GM06990 (cell line): ENCODE data around the gene LRRFIP2.
"Not testable (repeated sequence)": the region's sequence is repeated elsewhere in the genome, so short reads cannot be mapped to it uniquely, and the experiment has no call there.

Experiments used
- DNase-seq: peaks from one replicate; pipeline ENCODE4 v3.0.0-alpha.2; 2011; ENCODE audit not compliant: insufficient read length; ENCODE audit errors: extremely low read depth
- H3K27me3 ChIP-seq: replicated peaks from 2 replicates; pipeline ENCODE4 v1.6.0; 2011; ENCODE audit warnings: low read length; ENCODE audit not compliant: control insufficient read depth, insufficient read depth
- H3K36me3 ChIP-seq: 2 replicates; pipeline ENCODE4 v1.5.1; 2011; ENCODE audit warnings: low read length; ENCODE audit not compliant: control insufficient read depth, insufficient read depth
- H3K4me3 ChIP-seq: replicated peaks from 2 replicates; pipeline ENCODE4 v1.5.1; 2011; ENCODE audit warnings: low read depth, mild to moderate bottlenecking, control low read depth, low read length
- CTCF ChIP-seq: IDR thresholded peaks from 2 replicates; pipeline ENCODE4 v1.5.1; 2011; ENCODE audit warnings: low read length, control low read depth, mild to moderate bottlenecking, inconsistent platforms; ENCODE audit not compliant: insufficient read depth, poor library complexity, severe bottlenecking

Gene LRRFIP2

GRCh38 chr3:37155782-37156181 is 18.6 kb downstream of the LRRFIP2 start:
- no peak for DNase-seq
- H3K27me3 ChIP-seq = no peaks in the 10 kb centered on the region
- no peak overlapping the region for H3K4me3 ChIP-seq
- no peaks in the 10 kb centered on the region for H3K36me3 ChIP-seq
- TF ChIP-seq CTCF = no peak

- no peak for TF ChIP-seq CTCF
- H3K4me3 ChIP-seq = no peak overlapping the region
- no peak for DNase-seq
- no peaks in the 10 kb centered on the region for H3K27me3 ChIP-seq
- no peaks in the 10 kb centered on the region for H3K36me3 ChIP-seq
Measured at GRCh38 chr3:37154668-37155314, 19.6 kb downstream of the LRRFIP2 start.

GRCh38 chr3:37150621-37151020 is 23.8 kb downstream of the LRRFIP2 start:
- H3K27me3 ChIP-seq = no peaks in the 10 kb centered on the region
- no peak for DNase-seq
- no peak for TF ChIP-seq CTCF
- no peak overlapping the region for H3K4me3 ChIP-seq
- H3K36me3 ChIP-seq = no peaks in the 10 kb centered on the region; the same call in 1 of the 2 replicates

GRCh38 chr3:37149257-37149656 is 25.1 kb downstream of the LRRFIP2 start:
- Histone ChIP-seq H3K27me3 (no peaks in the 10 kb centered on the region), H3K36me3 (no peaks in the 10 kb centered on the region; the same call in 1 of the 2 replicates), H3K4me3 (no peak overlapping the region)
- no peak for DNase-seq
- TF ChIP-seq CTCF = no peak

- Histone ChIP-seq H3K4me3 (no peak overlapping the region), H3K36me3 (peaks cover 3% of the 10 kb centered on the region), H3K27me3 (no peaks in the 10 kb centered on the region)
- DNase-seq = no peak
- no peak for TF ChIP-seq CTCF
Measured at GRCh38 chr3:37148208-37148607, 26.2 kb downstream of the LRRFIP2 start.

GRCh38 chr3:37147666-37148065 is 26.7 kb downstream of the LRRFIP2 start:
- H3K27me3 ChIP-seq = no peaks in the 10 kb centered on the region
- peaks cover 6% of the 10 kb centered on the region for H3K36me3 ChIP-seq
- no peak for DNase-seq
- no peak for TF ChIP-seq CTCF
- H3K4me3 ChIP-seq = no peak overlapping the region

- not testable (repeated sequence) for H3K36me3 ChIP-seq, H3K4me3 ChIP-seq, DNase-seq, H3K27me3 ChIP-seq
Measured at GRCh38 chr3:37146927-37147326, 27.5 kb downstream of the LRRFIP2 start.
